SK-N-MC (cell line): ENCODE results near the gene H2BK1.

Experiments
- EZH2 ChIP-seq: fragments of 200-600 bp; sonication (generic); IDR thresholded peaks from one replicate; pipeline ENCODE4 v1.6.1; 2017; ENCODE audit warnings: antibody characterized with exemption
- POLR2AphosphoS5 ChIP-seq: IDR thresholded peaks from 2 replicates; pipeline ENCODE4 v1.6.1; 2012; ENCODE audit warnings: mild to moderate bottlenecking, low read depth, low read length, borderline replicate concordance

GRCh38 chr7:151198945-151199848 is 11.1 kb downstream of the H2BK1 start:
- TF ChIP-seq EZH2, result no peak
- no peak for TF ChIP-seq POLR2AphosphoS5
